T follicular helper cell (primary cell): Measurements from ENCODE around the gene TCAF1.
"Not testable (repeated sequence)": the region's sequence is repeated elsewhere in the genome, so short reads cannot be mapped to it uniquely, and the experiment has no call there.

Source experiments
- DNase-seq: peaks from one replicate; pipeline ENCODE4 v3.0.0-alpha.2; 2020; ENCODE audit warnings: low read depth

TCAF1 gene

DNA sequence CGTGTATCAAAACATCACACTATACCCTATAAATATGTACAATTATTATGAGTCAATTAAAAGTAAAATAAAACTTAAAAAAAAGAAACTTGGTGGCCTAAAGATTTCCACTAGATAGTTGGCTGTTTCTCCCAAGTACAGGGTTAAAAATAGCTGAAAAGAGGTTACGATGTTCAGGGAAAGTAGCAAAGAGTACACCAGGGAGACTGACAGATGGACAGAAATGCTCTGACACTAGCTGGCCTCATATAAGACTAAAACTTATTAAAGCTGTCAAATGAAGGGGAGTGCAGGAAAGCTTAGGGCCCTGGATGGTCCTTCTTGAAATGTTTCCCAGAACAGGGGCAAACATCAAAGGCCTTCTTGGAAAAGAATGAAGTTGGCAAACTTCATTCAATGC lies 51.3 kb downstream of the TCAF1 start:
- DNase-seq, result no peak

DNA sequence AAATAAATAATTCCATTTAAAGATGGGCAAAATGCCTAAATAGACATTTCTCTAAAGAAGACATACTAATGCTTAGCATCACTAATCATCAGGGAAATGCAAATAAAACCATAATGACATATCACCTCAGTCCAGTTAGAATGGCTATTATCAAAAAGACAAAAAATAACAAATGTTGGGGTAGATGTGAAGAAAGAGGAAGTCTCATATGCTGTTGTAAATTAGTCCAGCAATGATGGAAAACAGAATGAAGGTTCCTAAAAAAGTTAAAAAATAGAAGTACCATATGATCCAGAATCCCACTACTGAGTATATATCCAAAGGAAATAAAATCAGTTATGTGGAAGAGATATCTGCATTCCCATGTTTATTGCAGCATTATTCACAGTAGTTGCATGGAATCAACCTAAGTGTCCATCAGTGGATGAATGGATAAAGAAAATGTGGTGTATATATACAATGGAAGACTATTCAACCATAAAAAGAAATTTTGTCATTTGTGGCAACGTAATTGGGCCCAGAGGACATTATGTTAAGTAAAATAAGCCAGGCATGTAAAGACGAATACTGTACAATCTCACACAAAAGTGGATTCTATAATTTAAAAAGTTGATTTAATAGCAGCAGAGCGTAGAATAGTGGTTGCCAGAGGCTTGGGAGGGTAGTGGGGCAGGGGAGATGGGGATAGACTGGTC lies 52.0 kb downstream of the TCAF1 start:
- DNase-seq, result no peak

DNA sequence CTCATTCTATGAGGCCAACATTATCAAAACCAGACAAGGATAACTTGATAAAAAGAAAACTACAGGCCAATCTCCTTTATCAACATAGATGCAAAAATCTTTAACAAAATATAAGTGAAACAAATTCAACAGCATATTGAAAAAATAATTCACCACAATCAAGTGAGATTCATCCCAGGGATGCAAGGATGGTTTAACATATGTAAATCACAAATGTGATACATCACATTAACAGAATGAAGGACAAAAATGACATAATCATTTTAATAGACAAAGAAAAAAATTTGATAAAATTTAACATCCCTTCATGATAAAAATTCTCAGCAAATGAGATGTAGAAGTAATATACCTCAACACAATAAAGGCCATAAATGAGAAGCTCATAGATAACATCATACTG lies 53.8 kb downstream of the TCAF1 start:
- DNase-seq, result no peak

DNA sequence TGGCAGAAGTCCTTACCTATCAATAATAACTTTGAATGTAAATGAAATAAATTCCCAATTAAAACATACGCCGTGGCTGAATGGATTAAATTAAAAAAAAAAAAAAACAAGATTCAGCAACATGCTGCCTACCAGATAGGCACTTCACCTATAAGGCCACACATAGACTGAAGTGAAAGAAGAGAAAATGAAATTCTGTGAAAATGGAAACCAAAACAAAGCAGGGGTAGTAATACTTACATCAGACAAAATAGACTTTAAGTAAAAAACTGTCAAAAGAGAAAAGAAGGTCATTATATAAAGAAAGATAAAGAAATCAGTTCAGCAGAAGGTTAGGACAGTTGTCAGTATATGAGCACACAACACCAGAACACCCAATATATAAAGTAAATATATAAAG lies 55.3 kb downstream of the TCAF1 start:
- no peak for DNase-seq

DNA sequence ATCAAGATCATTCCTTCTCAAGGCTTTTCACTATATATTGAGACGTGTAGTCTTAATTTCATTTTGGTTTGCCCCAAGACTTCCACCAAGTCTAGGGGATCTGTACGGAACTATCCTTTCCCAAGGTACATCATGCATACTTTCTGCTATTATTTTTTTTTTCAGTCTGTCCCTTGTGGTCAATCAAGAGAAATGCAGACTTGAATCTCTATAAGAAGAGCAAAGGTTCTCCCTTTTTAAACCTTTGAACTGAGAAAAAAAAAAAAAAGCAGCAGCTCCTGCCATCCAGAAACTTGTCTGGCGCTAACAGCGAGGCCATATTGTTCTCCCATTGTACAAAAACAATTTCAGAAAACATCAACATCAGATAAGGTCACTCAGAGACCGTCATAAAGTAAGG lies 60.3 kb downstream of the TCAF1 start:
- DNase-seq, result not testable (repeated sequence)

DNA sequence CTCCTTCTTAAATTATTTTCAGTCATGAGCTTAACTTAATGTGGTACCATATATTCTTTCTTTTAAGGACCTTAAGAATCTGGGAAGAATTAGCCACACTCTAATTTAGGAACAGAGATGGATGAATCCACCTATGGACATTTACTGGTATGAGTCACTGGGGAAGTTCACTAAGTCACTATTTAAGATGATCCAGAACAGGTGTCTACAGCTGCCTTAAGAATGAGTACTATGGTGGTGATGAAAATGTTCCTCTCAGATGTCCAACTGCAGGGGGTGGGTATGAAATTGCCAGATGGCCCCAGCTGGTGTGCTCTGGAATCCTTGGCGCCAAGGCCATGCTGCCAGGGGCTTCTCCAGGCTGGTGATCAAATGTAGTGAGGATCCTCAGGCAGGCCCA lies 61.9 kb downstream of the TCAF1 start:
- not testable (repeated sequence) for DNase-seq

DNA sequence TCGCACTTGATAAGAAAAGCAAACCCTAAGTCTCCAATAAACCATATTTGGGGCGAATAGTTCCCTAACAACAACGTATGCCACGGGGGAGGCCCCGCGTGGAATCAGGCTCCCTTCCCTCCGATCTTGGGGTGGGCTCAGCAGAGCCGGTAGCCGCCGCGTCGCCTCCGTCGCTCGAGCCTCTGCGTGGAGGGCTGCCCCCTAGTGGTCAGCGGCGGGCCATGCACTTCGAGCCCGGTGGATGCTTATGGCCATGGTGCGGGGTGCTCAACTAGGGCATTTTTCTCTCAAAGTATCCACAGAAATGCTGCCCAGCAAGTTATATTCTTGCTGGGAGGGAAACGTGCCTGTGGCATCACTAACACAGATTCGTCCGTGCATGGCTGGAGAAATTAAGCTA lies 64.8 kb downstream of the TCAF1 start:
- peak; percentile 87 for DNase-seq

DNA sequence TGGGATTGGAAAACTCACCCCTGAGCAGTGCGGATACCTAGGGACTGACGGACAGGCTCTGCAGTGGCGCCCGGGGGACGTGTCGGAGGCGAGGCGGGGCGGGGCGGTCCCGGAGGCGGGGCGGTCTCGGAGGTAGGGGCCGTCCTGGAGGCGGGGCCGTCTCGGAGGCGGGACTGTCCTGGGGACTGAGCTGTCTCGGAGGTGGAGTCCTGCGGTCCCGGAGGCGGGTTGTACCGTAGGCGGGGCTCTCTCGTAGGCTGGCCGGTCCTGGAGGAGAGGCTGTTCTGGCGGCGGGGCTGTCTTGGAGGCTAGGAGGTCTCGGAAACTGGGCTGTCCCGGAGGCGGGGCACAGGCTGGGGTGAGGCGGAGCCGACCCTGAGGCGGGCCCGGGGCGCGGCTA lies 65.4 kb downstream of the TCAF1 start:
- peak; percentile 93 for DNase-seq

DNA sequence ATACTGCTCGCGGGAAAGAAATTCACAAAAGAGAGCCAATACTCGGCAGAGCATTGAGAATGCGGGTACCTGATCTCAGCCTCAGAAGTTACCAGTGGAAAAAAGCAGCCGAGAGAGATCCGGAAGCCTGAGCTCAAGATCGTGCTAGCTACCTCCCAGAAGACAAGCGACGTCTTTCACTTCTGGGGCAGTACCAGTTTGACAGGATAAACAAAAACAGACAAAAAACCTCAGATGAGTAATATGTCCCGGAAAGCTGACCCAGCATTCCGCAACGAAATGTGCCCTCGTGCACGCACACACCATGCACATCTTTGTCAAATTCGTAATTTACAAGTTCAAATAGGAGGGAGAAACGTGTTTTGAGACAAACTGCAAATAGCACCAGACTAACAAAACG lies 65.9 kb downstream of the TCAF1 start:
- DNase-seq, result not testable (repeated sequence)

DNA sequence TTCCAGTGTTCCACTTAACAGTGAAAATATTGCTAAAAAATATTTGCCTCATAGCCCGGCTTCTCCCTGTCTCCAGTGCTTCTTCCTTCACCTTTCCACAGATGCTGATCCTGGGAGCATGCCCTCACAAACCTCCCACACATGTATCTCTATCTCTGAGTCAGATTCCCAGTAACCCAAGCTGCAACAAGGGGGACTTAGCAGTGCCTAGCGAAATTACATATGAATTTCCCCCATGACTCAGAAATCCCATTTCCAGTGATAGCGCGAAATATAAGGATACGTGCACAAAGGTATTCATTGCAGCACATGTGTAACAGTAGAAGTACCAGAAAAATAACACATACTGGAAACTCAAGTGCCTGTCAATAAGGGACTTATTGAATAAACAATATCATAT lies 75.4 kb downstream of the TCAF1 start:
- DNase-seq, result not testable (repeated sequence)

DNA sequence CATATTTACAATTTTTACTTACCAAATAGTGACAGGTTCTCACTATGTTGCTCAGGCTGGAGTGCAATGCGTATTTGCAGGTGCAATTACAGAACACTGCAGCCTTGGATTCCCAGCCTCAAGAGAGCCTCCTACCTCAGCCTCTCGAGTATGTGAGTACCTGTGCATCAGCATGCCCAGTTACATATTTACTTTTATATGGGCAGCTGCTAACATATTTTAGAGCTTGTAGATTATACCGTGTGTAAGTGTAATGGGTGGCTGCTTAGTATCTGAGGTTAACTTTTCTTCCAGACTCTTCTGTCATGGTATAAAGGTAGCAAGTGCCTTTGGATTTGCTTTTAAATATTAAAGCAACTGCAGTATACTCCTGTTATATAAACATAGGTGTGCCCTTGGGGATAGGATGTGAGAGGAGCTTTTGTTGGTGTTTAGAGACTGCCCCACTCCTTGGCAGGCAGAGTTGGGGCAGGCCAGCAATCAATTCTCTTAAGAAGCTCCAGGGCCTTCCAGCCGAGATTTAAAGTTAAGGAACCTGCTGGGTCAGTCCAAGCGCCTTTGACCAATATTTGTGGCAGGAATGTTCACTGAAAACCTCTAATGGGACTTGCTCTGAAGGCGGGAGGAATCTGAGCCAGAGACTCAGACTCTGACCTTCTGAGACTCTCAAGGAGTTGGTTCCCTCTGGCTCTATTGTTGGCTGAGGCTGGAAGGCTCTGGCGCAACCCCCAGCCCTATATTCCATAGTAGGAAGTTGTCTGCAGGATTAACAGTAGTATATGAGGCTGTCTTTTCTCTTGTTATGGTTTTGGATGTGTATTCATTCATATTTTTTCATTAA lies 77.5 kb downstream of the TCAF1 start:
- not testable (repeated sequence) for DNase-seq

DNA sequence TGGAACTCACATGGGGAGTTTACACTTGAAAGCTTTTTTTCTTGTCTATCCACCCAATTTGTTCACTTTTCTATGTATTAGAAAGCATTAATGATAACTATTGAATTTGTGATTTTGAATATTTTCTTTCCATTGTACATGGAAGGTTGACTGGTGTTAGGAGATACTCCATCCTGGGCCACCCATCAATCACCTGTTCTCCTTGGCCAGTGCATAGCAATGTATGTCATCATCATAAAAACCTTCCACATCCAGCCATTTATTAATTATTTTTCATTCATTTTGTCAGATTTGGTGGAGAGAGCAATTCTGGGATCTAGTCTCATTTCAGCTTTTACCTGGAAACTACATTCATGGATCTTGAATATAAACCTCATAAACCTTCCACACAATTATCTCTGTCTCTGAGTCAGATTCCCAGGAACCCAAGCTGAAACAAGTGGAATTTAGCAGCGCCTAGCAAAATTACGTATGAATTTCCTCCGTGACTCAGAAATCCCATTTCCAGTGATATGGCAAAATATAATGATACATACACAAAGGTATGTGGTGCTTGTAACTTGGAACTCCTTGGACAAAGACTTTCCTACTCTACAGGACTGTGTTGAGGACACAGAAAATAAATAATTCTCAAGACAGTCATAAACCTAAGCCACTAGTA lies 78.2 kb downstream of the TCAF1 start:
- not testable (repeated sequence) for DNase-seq

DNA sequence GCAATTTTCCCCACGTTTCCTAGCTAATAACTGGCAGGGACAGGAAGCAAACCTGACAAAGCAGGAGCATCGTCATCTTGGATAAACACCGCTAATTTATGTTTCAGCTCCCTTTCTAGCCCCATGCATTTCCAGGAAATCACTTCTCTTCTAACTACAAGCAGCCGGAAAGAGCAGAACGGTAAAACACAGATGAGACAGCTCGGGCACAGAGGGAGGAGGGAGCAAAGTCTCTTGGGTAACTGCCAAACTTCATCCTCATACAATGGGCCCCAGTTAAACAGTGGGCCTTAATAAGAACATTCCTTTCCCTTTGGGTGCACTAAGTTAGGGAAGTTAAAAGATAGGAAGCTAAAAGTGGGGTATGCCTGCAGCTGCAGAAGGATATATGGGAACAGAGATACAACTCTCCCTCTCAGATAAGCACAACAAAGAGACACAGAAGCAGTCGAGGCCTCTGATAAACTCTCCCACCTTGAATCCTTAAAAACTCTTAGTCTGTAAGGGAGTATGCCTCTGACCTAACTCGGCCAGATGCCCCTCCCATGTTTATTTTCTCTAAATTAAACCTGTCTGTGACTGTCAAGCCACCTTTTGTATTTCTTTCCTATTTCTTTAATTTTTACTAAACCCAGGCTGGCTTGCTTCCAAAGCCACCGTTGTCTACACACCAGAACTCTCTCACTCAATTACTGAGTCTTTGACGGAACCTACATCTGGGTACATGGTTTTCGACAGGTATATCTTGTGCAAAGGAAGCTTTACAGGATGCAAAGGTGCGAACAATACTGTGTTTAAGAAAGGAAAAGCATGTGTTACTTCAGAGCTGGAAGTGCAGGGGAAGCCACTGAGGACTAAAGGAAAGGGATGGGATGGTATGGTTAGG lies 80.3 kb downstream of the TCAF1 start:
- not testable (repeated sequence) for DNase-seq

DNA sequence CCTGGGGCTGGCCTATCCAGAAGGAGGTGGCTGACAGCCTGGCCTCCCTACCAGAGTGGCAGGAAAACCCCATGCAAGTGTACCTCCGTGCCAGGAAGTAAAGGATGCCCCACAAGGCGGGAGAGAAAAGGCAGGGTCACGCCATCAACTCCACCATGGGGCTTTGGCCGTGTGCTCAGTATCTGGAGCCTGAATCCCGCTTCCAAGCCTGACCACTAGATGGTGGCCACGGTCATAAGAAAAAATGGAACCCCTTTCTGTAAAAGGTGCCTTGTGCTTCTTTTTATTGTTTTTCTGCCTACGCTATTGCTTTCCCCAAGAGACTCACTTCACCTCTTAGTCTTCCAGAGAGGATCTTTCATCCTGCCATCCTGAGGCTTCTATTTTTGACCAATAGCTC lies 84.1 kb downstream of the TCAF1 start:
- not testable (repeated sequence) for DNase-seq

DNA sequence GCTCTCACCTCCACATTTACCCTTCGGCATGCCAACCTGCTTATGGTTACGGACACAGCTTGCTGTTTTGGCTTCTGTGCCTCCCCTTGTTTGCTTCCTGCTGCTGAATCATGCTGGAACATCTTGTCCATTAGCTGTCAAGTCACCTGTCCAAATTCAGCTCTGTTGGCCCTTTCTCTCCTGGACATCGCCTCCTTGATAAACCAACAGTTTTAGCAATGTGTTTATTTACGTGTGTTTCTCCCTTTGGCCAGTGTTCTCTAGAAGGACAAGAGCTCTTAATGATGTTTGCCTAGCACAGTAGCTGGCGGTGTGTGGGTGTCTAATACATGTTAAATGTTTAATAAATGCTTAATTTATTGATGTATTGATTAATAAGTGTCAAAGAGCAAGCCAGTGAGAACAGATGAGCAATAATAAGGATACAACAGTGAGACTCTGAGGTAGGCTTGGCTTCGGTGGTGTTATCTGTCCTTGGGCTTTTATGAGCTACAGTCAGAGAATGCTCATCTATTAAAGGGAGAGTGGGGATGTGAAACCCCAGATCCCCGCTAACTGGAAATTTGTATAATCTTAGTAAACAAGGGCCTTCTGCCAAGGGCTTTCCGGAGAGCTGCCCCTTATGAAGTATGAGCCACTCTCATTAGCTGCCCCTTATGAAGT lies 85.4 kb downstream of the TCAF1 start:
- DNase-seq, result not testable (repeated sequence)

DNA sequence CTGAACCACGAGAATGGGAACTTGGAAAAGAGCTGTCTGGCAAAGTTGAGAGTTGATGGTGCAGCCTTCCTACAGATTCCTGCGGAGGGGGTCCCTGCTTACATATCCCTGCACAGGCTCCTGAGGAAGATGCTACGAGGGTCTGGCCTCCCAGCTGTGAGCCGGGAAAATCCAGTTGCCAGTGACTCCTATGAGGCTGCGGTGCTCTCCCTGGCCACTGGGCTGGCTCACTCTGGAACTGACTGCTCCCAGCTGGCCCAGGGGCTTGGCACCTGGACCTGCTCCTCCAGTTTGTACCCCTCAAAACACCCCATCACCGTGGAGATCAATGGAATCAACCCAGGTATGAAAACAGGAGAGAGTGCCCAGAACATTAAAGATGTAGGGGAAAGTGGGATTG lies 91.3 kb downstream of the TCAF1 start:
- DNase-seq, result not testable (repeated sequence)

DNA sequence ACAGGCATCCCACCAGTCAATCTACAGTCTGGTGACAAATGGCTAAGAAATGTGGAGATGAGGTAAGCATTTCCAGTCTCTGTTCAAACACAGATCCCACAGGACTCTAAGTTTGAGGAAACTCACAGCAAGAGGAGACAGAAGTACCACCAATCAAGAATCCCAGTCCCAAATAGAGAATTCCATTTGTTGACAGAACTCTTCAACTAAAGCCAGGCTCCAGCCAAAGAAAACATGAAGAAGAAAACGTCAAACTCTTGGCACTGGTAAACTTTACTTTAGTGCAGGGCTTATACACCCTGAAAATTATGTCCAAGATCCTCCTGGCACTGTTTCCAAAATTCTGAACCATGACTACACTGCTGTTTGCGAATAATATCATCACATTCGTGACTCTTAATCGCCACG lies 95.3 kb downstream of the TCAF1 start:
- not testable (repeated sequence) for DNase-seq
